Endodermal cell (in vitro differentiated cells): Measurements from ENCODE around the gene RPL35. TPM values are rescaled to one million over a fixed set of nuclear protein-coding genes. Genes with fewer than 3 reads are reported as not detected.

Experiments used
- DNase-seq: peaks from one replicate; pipeline ENCODE4 v3.0.0-alpha.2; 2017
- H3K27ac ChIP-seq: 2 replicates; pipeline ENCODE4 v1.5.1; 2013; ENCODE audit warnings: mild to moderate bottlenecking, low read depth, low read length, moderate library complexity
- H3K27me3 ChIP-seq: 2 replicates; pipeline ENCODE4 v1.6.1; 2013; ENCODE audit warnings: mild to moderate bottlenecking, low read length, moderate library complexity; ENCODE audit not compliant: insufficient read depth, control insufficient read depth, poor library complexity, severe bottlenecking
- H3K36me3 ChIP-seq: 2 replicates; pipeline ENCODE4 v1.7.0; 2013; ENCODE audit warnings: mild to moderate bottlenecking, low read length, moderate library complexity; ENCODE audit not compliant: control insufficient read depth, insufficient read depth
- H3K4me1 ChIP-seq: one replicate; pipeline ENCODE4 v1.7.0; 2013; ENCODE audit warnings: low read length; ENCODE audit not compliant: control insufficient read depth, insufficient read depth
- H3K4me3 ChIP-seq: 2 replicates; pipeline ENCODE4 v1.5.1; 2013; ENCODE audit warnings: mild to moderate bottlenecking, low read length, moderate library complexity
- H3K9ac ChIP-seq: 2 replicates; pipeline ENCODE4 v1.6.1; 2013; ENCODE audit warnings: mild to moderate bottlenecking, low read length, moderate library complexity; ENCODE audit not compliant: poor library complexity, severe bottlenecking; ENCODE audit errors: extremely low read depth
- H3K9me3 ChIP-seq: 2 replicates; pipeline ENCODE4 v1.6.1; 2013; ENCODE audit warnings: mild to moderate bottlenecking, low read length, moderate library complexity; ENCODE audit not compliant: control insufficient read depth
- H3K27ac Mint-ChIP-seq: 2 replicates; pipeline ENCODE4 v1.8.0; 2020; ENCODE audit warnings: mixed read lengths
- H3K27me3 Mint-ChIP-seq: 2 replicates; pipeline ENCODE4 v1.8.0; 2021; ENCODE audit warnings: mild to moderate bottlenecking, mixed read lengths; ENCODE audit not compliant: insufficient read depth
- H3K36me3 Mint-ChIP-seq: 2 replicates; pipeline ENCODE4 v1.8.0; 2020; ENCODE audit warnings: low read depth, mixed read lengths
- H3K4me1 Mint-ChIP-seq: 2 replicates; pipeline ENCODE4 v1.8.0; 2020; ENCODE audit warnings: mixed read lengths
- H3K4me3 Mint-ChIP-seq: 2 replicates; pipeline ENCODE4 v1.8.0; 2020; ENCODE audit warnings: mild to moderate bottlenecking, moderate library complexity, mixed read lengths
- H3K9me3 Mint-ChIP-seq: 2 replicates; pipeline ENCODE4 v1.8.0; 2020; ENCODE audit warnings: mild to moderate bottlenecking, mixed read lengths
- WGBS, 2 experiments: methylation state at CpG; one replicate each; pipeline versions ENCODE4 v1.1.5 to v1.1.7; 2013; ENCODE audit warnings: missing lambda C conversion rate in 2 of 2, mixed read lengths in 1 of 2; ENCODE audit not compliant: insufficient coverage in 1 of 2, insufficient read length in 1 of 2; 5-methylcytosine and 5-hydroxymethylcytosine counted together
- total RNA-seq, 2 donors: library from RNA; stranded (reverse); fragmentation: NEBNext Ultra II Directional in 1 of 2; extraction: Animal tissue kit (Norgen Biotek cat#: 25700) in 1 of 2; gene quantifications; 2 replicates in 1 of 2; 3 replicates in 1 of 2; pipeline ENCODE4 v1.2.1, GENCODE V29; 2021
- TF ChIP-seq, protein P1 (sequence below): fragments of 200-600 bp; sonication (generic); conservative IDR thresholded peaks from 2 replicates; pipeline ENCODE4 v1.5.0; 2021; ENCODE audit warnings: antibody characterized with exemption, mild to moderate bottlenecking

Gene RPL35
- total RNA-seq, 2 donors from 2014 or later = 1,507 to 1,578 TPM

DNA sequence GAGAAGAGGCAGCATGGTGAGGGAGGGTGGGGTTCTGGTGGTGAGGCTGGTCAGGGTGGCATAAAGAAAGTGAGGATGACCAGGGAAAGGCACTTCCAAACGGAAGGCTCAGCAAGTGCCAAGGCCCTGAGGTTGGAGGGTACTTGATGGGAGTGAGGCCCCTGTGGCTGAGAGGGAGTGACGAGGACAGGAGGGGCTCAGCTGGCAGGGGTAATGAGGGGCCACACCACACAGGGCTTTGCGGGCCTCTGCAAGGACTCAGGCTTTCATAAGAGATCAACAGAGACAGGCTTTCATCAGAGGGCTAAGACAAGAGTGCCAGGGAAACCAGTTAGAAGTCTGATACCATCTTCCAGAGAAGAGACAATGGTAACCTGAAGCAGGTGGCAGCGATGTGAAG lies 23.8 kb upstream of the RPL35 start:
- Mint-ChIP-seq H3K4me1 (peaks cover 6% of the 10 kb centered on the region), H3K36me3 (peaks cover 33% of the 10 kb centered on the region), H3K27me3 (no peaks in the 10 kb centered on the region), H3K4me3 (no peak overlapping the region), H3K9me3 (no peaks in the 10 kb centered on the region), H3K27ac (peak overlapping the region; percentile 64)
- Histone ChIP-seq H3K36me3 (peaks cover 5% of the 10 kb centered on the region), H3K4me3 (no peak overlapping the region), H3K27me3 (no peaks in the 10 kb centered on the region), H3K9me3 (no peaks in the 10 kb centered on the region), H3K27ac (no peak overlapping the region), H3K9ac (no peak overlapping the region), H3K4me1 (peaks cover 2% of the 10 kb centered on the region)
- 94 to 96% methylated on average over 2 to 4 of the region's 4 CpGs for WGBS, 2 experiments
- TF ChIP-seq, protein P1, sequence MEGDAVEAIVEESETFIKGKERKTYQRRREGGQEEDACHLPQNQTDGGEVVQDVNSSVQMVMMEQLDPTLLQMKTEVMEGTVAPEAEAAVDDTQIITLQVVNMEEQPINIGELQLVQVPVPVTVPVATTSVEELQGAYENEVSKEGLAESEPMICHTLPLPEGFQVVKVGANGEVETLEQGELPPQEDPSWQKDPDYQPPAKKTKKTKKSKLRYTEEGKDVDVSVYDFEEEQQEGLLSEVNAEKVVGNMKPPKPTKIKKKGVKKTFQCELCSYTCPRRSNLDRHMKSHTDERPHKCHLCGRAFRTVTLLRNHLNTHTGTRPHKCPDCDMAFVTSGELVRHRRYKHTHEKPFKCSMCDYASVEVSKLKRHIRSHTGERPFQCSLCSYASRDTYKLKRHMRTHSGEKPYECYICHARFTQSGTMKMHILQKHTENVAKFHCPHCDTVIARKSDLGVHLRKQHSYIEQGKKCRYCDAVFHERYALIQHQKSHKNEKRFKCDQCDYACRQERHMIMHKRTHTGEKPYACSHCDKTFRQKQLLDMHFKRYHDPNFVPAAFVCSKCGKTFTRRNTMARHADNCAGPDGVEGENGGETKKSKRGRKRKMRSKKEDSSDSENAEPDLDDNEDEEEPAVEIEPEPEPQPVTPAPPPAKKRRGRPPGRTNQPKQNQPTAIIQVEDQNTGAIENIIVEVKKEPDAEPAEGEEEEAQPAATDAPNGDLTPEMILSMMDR = no peak
- DNase-seq = no peak

DNA sequence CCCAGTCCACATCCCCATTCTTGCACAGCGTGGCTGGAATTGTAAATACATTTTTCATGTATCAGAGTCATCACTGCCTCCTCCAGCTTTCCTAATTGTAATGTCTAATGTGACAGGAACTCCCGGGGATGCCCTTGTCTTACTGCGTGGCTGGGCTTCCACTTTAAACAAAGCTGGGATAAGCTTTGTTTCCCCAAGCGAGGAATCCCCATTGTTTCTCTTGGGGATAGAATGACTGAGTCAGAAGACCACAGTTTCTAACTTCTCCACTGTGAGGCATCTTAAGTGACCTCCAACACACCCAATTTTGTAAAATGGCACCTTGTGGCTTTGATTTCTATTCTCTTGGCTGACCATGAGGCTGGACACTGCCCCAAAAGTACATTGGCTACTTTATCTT lies 22.6 kb upstream of the RPL35 start:
- H3K4me3 Mint-ChIP-seq = no peak overlapping the region
- WGBS, 2 experiments = 56 to 57% methylated on average over 3 to 4 of the region's 4 CpGs
- no peak for DNase-seq
- H3K9me3 Mint-ChIP-seq = no peaks in the 10 kb centered on the region
- no peak overlapping the region for H3K4me3 ChIP-seq
- no peaks in the 10 kb centered on the region for H3K27me3 ChIP-seq
- peak overlapping the region; percentile 13 for H3K27ac Mint-ChIP-seq
- peaks cover 2% of the 10 kb centered on the region for H3K4me1 ChIP-seq
- peaks cover 23% of the 10 kb centered on the region for H3K36me3 Mint-ChIP-seq
- H3K9ac ChIP-seq = no peak overlapping the region
- H3K27me3 Mint-ChIP-seq = no peaks in the 10 kb centered on the region
- peaks cover 11% of the 10 kb centered on the region for H3K36me3 ChIP-seq
- H3K27ac ChIP-seq = no peak overlapping the region
- peaks cover 7% of the 10 kb centered on the region for H3K4me1 Mint-ChIP-seq
- TF ChIP-seq, protein P1 = no peak
- no peaks in the 10 kb centered on the region for H3K9me3 ChIP-seq

DNA sequence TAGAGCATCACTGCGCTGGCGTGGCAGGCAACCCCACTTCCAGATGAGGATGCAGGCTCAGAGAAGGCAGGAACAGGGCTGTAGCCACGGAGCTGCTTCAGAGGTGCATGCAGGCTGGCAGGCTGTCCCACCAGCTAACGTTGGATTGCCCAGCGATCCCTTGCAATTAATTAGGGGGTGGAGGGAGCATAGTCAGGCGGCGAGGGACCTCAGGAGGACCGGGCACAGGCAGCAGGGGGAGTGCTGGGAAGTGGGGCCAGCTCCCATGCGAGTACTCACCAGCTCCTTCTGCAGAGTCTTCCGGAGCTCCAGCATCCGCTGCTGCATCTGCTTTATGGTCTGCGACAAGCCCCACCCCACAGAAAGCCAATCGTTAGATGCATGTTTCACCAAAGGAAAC lies 20.5 kb upstream of the RPL35 start:
- no peak overlapping the region for H3K4me3 Mint-ChIP-seq

More for the DNA sequence above, 20.5 kb upstream of the RPL35 start:
- Histone ChIP-seq H3K9me3 (no peaks in the 10 kb centered on the region), H3K36me3 (peaks cover 23% of the 10 kb centered on the region), H3K9ac (no peak overlapping the region), H3K4me1 (peaks cover 2% of the 10 kb centered on the region), H3K4me3 (no peak overlapping the region), H3K27me3 (no peaks in the 10 kb centered on the region), H3K27ac (no peak overlapping the region)
- Mint-ChIP-seq H3K9me3 (no peaks in the 10 kb centered on the region), H3K27me3 (no peaks in the 10 kb centered on the region), H3K27ac (no peak overlapping the region), H3K36me3 (peaks cover 35% of the 10 kb centered on the region), H3K4me1 (peaks cover 9% of the 10 kb centered on the region)
- DNase-seq = no peak
- 81 to 82% methylated on average over 11 to 13 of the region's 13 CpGs for WGBS, 2 experiments
- TF ChIP-seq, protein P1 = no peak
